Testis (tissue), 3 donors: ENCODE data around the gene STK38. TPM values are rescaled to one million over a fixed set of nuclear protein-coding genes. Genes with fewer than 3 reads are reported as not detected.

ENCODE experiments used
- DNase-seq: peaks from one replicate; pipeline ENCODE4 v3.0.0-alpha.2; 2019
- H3K27ac ChIP-seq, 2 donors: fragments of 200-600 bp; sonication (generic); one replicate each; pipeline ENCODE4 v1.5.1; 2019
- H3K27me3 ChIP-seq: fragments of 200-600 bp; sonication (generic); one replicate; pipeline ENCODE4 v1.5.1; 2019
- H3K36me3 ChIP-seq: fragments of 200-600 bp; sonication (generic); one replicate; pipeline ENCODE4 v1.5.1; 2017; ENCODE audit warnings: low read depth; ENCODE audit errors: missing control alignments
- H3K4me1 ChIP-seq: fragments of 200-600 bp; sonication (generic); one replicate; pipeline ENCODE4 v1.5.1; 2019
- H3K4me3 ChIP-seq, 2 donors: fragments of 200-600 bp; sonication (generic); one replicate each; pipeline ENCODE4 v1.5.1; 2017 to 2019
- H3K9me3 ChIP-seq: fragments of 200-600 bp; sonication (generic); one replicate; pipeline ENCODE4 v1.5.1; 2017
- POLR2A ChIP-seq: fragments of 450-650 bp; IDR thresholded peaks from one replicate; pipeline ENCODE4 v1.6.1; 2017; ENCODE audit warnings: antibody characterized with exemption, mild to moderate bottlenecking, moderate library complexity
- whole genome bisulfite sequencing, 2 donors: methylation state at CpG; one replicate each; pipeline ENCODE4 v1.1.5; 2018; 5-methylcytosine and 5-hydroxymethylcytosine counted together
- intact Hi-C: fragments of 100-400 bp; cut with DNase I; formaldehyde crosslinking; loops from one replicate; pipeline ENCODE4 v1.15.1; 2023; ENCODE audit warnings: low total_unique reads
- polyA plus RNA-seq: library from polyadenylated mRNA; stranded (reverse); fragments of 350-450 nt; fragmentation: Illumina TruSeq; extraction: RNeasy Lipid Tissue Mini Kit (QIAGEN cat#74804); gene quantifications from one replicate; pipeline ENCODE4 v1.2.3, GENCODE V29; 2014; ENCODE audit warnings: low read depth, low replicate concordance; ENCODE audit not compliant: insufficient read depth
- total RNA-seq, 2 donors: library from RNA; depleted of rRNA; stranded (reverse); fragments of >200 nt; gene quantifications; one replicate each; pipeline ENCODE4 v1.2.3, GENCODE V29; 2016
- TF ChIP-seq, protein P1 (sequence below), 3 experiments: fragments of 450-650 bp in 2 of 3; fragments of 200-600 bp in 1 of 3; sonication (generic) in 1 of 3; IDR thresholded peaks; one replicate each; pipeline ENCODE4 v1.5.1; 2016 to 2019; ENCODE audit warnings: antibody characterized with exemption in 3 of 3, mild to moderate bottlenecking in 2 of 3, moderate library complexity in 1 of 3

STK38 gene
- total and polyA plus RNA-seq, 3 donors from 2014 or later, result 20.4 to 23.9 (median 22.0) TPM

DNA sequence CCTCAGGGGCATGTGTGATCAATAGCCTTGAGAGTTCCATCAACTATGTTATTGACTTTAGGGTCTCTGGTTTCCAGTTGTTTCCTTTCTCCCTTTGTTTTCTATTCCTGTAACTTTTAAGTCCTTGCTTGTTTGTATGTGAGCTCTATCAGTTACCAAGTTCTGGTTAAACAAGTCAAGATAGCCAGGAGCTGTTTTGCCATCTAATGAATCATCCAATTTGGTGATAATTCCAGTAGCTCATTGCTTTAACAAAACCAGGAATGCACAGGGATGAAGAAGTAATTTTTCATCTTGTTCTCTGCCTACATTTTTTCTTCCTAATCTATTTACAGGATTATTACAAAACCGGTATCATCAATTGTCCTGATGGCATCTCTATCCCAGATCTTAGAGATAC lies 68.0 kb downstream of the STK38 start:
- H3K27ac ChIP-seq, result no peak overlapping the region
- DNase-seq, result no peak
- no peaks in the 10 kb centered on the region for H3K4me1 ChIP-seq
- H3K36me3 ChIP-seq, result no peaks in the 10 kb centered on the region
- WGBS, 2 donors, result 89 to 98% methylated on average over 1 of the region's 1 CpG
- no peak overlapping the region for H3K4me3 ChIP-seq
- TF ChIP-seq POLR2A, result no peak
- TF ChIP-seq, protein P1, sequence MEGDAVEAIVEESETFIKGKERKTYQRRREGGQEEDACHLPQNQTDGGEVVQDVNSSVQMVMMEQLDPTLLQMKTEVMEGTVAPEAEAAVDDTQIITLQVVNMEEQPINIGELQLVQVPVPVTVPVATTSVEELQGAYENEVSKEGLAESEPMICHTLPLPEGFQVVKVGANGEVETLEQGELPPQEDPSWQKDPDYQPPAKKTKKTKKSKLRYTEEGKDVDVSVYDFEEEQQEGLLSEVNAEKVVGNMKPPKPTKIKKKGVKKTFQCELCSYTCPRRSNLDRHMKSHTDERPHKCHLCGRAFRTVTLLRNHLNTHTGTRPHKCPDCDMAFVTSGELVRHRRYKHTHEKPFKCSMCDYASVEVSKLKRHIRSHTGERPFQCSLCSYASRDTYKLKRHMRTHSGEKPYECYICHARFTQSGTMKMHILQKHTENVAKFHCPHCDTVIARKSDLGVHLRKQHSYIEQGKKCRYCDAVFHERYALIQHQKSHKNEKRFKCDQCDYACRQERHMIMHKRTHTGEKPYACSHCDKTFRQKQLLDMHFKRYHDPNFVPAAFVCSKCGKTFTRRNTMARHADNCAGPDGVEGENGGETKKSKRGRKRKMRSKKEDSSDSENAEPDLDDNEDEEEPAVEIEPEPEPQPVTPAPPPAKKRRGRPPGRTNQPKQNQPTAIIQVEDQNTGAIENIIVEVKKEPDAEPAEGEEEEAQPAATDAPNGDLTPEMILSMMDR (IDR thresholded peaks at IDR 0.05), result no peak
- intact Hi-C loops, result no loop called here
- H3K9me3 ChIP-seq, result no peaks in the 10 kb centered on the region
- H3K27me3 ChIP-seq, result no peaks in the 10 kb centered on the region

DNA sequence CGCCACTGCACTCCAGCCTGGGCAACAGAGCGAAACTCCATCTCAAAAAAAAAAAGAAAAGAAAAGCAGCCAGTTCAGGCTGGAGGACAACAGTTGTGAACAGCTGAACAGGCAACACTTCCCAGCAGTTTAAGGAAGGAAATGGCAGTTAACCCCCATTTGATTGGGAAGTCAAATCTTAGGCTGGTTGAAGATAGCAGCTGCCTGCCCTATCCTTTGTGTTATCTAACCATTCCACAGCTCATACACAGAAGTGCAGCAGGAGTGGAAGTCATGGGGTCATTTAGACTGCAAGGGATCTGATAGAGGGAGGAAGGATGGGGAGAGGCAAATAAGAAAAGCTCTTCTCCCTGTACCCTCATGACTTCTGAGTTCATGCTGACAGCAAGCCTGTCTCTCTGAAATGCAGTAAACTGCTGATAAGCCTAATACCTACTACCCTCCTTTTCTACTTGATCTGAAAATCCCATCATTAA lies 69.2 kb downstream of the STK38 start:
- WGBS, 2 donors, result 54 to 56% methylated on average over 2 of the region's 2 CpGs
- Histone ChIP-seq H3K27ac (no peak overlapping the region), H3K9me3 (no peaks in the 10 kb centered on the region), H3K27me3 (no peaks in the 10 kb centered on the region), H3K36me3 (no peaks in the 10 kb centered on the region), H3K4me1 (no peaks in the 10 kb centered on the region), H3K4me3 (no peak overlapping the region)
- no peak for TF ChIP-seq POLR2A
- TF ChIP-seq, protein P1 (IDR thresholded peaks at IDR 0.05), result no peak
- DNase-seq, result no peak
- intact Hi-C loops, result no loop called here

DNA sequence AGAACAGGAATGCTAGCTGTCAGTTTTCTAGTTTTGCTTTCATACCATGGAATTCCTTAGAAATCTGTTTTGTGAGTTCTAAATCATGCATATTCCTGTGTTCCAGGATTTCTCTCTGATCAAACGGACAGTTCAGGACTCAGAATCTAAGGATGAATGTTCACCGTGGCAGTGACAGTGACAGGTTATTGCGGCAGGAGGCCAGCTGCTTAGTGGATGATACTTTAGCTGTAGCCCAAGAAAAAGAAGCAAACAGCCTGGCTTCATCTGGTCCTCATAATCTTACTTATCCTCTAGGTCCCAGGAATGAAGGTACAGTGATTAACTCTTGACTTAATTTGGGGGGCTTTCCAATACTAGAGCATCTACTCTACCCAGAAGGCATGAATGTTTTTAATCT lies 77.3 kb downstream of the STK38 start:
- H3K36me3 ChIP-seq, result no peaks in the 10 kb centered on the region
- no peaks in the 10 kb centered on the region for H3K27me3 ChIP-seq
- H3K27ac ChIP-seq, result no peak overlapping the region
- DNase-seq, result no peak
- no peaks in the 10 kb centered on the region for H3K4me1 ChIP-seq
- H3K4me3 ChIP-seq, result no peak overlapping the region
- intact Hi-C loops, result no loop called here
- TF ChIP-seq POLR2A, result no peak
- TF ChIP-seq, protein P1 (IDR thresholded peaks at IDR 0.05), result no peak
- WGBS, 2 donors, result 95 to 96% methylated on average over 3 of the region's 3 CpGs
- H3K9me3 ChIP-seq, result no peaks in the 10 kb centered on the region

DNA sequence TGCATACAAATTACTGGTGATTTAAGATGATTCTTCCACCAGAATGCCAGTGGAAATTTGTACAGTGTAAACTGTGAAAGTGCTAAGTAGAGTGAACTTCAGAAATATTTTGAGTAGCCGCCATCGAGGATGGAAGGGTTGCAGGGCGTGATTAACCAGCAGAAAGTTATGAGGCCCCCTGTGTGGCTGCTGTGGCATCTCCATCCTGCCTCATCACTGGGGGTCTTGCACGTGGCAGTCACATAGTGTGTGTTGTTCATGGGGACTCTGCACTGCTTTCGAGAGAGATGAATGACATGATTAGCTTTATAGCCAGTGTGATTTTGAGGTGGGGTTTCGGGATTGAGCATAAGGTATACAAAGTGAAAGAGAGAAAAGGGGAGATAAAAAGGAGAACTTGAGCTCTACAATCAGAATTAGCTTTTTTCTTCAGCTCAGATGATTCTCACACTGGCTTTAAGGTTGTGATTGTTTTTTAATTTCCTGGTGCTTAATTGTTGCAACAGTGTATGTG lies 78.1 kb downstream of the STK38 start:
- Histone ChIP-seq H3K9me3 (no peaks in the 10 kb centered on the region), H3K4me1 (no peaks in the 10 kb centered on the region), H3K27ac (no peak overlapping the region), H3K4me3 (no peak overlapping the region), H3K36me3 (no peaks in the 10 kb centered on the region), H3K27me3 (no peaks in the 10 kb centered on the region)
- no peak for TF ChIP-seq POLR2A
- TF ChIP-seq, protein P1 (IDR thresholded peaks at IDR 0.05), result no peak
- no peak for DNase-seq
- intact Hi-C loops, result no loop called here
- 87 to 94% methylated on average over 6 of the region's 6 CpGs for WGBS, 2 donors

DNA sequence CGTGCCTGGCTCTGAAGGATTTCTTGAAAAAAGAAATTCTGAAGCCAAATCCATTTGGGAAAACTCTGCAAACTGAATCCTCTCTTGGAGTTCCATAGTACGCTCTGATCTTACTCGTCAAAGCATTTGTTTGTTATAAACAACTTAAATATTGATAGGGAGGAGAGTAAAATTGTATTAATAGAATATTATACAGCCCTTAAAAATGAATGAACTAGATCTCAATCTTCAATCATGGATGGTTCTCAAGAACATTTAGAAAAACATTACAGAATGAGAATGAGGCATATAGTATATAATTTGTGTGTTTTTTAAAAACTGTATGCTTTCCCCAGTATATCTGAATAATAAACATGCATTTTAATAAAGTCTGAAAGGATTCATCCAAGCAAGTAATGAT lies 79.7 kb downstream of the STK38 start:
- H3K27me3 ChIP-seq, result no peaks in the 10 kb centered on the region
- TF ChIP-seq, protein P1 (IDR thresholded peaks at IDR 0.05), result no peak
- TF ChIP-seq POLR2A, result no peak
- H3K27ac ChIP-seq, result no peak overlapping the region
- WGBS, 2 donors, result 96% methylated on average over 3 of the region's 3 CpGs
- intact Hi-C loops, result no loop called here
- H3K36me3 ChIP-seq, result no peaks in the 10 kb centered on the region
- no peaks in the 10 kb centered on the region for H3K9me3 ChIP-seq
- DNase-seq, result no peak
- H3K4me3 ChIP-seq, result no peak overlapping the region
- H3K4me1 ChIP-seq, result no peaks in the 10 kb centered on the region
